Nephron progenitor cell (in vitro differentiated cells): ENCODE data around the gene VCAN.

Source experiments
- DNase-seq: peaks from one replicate; pipeline ENCODE4 v3.0.0; 2021
- H3K27ac Mint-ChIP-seq: 2 replicates; pipeline ENCODE4 v1.8.0; 2021; ENCODE audit warnings: mild to moderate bottlenecking, moderate library complexity, mixed read lengths
- H3K27me3 Mint-ChIP-seq: 2 replicates; pipeline ENCODE4 v1.8.0; 2021; ENCODE audit warnings: mild to moderate bottlenecking, low read depth, mixed read lengths; ENCODE audit not compliant: poor library complexity
- H3K36me3 Mint-ChIP-seq: 2 replicates; pipeline ENCODE4 v1.8.0; 2021; ENCODE audit warnings: low read depth, mixed read lengths
- H3K4me1 Mint-ChIP-seq: 2 replicates; pipeline ENCODE4 v1.8.0; 2021; ENCODE audit warnings: mixed read lengths
- H3K4me3 Mint-ChIP-seq: 2 replicates; pipeline ENCODE4 v1.8.0; 2021; ENCODE audit warnings: mild to moderate bottlenecking, moderate library complexity, mixed read lengths
- H3K9me3 Mint-ChIP-seq: 2 replicates; pipeline ENCODE4 v1.8.0; 2021; ENCODE audit warnings: mild to moderate bottlenecking, moderate library complexity, mixed read lengths
- TF ChIP-seq, protein P1 (sequence below): fragments of 200-600 bp; sonication (generic); IDR thresholded peaks from 2 replicates; pipeline ENCODE4 v1.5.0; 2021; ENCODE audit warnings: antibody characterized with exemption

VCAN gene

DNA sequence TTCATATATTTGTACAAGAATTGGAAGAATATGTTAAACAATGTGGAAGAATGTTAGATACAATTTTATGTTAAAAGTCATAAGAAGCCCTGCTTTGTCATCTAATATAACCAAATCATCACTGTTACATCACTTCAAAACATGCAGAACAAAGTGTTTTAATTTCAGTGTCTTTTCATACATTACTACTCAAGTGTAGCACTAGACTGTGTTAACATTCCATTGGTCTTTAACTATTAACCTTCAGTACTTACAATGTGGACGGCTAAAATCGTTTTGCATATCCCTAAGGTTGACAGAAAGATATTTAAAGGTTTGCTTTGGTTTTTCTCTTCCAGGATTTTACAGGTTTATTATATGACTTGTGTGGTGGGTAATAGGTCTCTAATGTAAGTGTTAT, 50.9 kb downstream of the VCAN start:
- TF ChIP-seq, protein P1, sequence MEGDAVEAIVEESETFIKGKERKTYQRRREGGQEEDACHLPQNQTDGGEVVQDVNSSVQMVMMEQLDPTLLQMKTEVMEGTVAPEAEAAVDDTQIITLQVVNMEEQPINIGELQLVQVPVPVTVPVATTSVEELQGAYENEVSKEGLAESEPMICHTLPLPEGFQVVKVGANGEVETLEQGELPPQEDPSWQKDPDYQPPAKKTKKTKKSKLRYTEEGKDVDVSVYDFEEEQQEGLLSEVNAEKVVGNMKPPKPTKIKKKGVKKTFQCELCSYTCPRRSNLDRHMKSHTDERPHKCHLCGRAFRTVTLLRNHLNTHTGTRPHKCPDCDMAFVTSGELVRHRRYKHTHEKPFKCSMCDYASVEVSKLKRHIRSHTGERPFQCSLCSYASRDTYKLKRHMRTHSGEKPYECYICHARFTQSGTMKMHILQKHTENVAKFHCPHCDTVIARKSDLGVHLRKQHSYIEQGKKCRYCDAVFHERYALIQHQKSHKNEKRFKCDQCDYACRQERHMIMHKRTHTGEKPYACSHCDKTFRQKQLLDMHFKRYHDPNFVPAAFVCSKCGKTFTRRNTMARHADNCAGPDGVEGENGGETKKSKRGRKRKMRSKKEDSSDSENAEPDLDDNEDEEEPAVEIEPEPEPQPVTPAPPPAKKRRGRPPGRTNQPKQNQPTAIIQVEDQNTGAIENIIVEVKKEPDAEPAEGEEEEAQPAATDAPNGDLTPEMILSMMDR = no peak
- Mint-ChIP-seq H3K36me3 (peaks cover 81% of the 10 kb centered on the region), H3K27ac (no peak overlapping the region), H3K27me3 (no peaks in the 10 kb centered on the region), H3K4me1 (no peaks in the 10 kb centered on the region), H3K9me3 (no peaks in the 10 kb centered on the region), H3K4me3 (no peak overlapping the region)
- no peak for DNase-seq

DNA sequence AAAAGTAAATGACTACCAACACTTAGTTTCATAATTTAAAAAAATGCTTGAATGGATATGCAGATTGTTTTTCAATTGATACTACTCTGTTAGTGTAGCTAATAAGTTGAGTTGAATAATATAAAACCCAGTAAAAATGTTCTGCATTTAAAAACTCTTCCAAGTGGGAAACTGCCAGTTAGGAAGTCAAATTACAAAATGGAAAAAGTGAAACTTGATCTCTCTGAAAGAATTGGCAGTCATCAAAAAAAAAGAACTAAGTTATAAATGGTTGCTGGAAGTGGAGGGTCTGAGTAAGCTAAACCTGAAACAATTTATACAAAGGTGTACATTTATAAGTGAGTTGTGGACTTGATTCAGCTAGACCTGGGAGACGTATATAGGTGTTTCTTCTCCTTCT, 52.4 kb downstream of the VCAN start:
- DNase-seq = no peak
- Mint-ChIP-seq H3K4me1 (no peaks in the 10 kb centered on the region), H3K27me3 (no peaks in the 10 kb centered on the region), H3K4me3 (no peak overlapping the region), H3K36me3 (peaks cover 72% of the 10 kb centered on the region), H3K9me3 (no peaks in the 10 kb centered on the region), H3K27ac (no peak overlapping the region)
- TF ChIP-seq, protein P1 = no peak

DNA sequence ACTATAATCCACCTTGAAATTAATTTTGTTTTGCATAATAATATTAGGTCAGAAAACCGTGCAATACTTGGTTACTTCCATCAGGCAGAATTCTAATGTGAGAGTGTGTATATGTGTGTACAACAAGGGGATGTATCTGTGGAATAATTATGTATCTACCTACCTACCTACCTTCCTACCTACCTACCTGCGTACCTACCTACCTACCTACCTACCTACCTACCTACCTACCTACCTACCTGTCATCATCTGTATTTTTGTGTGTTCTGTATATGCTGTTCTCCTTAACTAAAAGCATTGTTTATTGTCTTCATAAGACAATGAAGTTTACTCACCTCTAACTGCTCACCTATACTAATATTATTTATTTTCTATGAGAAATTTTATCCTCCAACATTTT, 52.8 kb downstream of the VCAN start:
- peaks cover 68% of the 10 kb centered on the region for H3K36me3 Mint-ChIP-seq
- DNase-seq = no peak
- no peaks in the 10 kb centered on the region for H3K4me1 Mint-ChIP-seq
- H3K27ac Mint-ChIP-seq = no peak overlapping the region
- H3K4me3 Mint-ChIP-seq = no peak overlapping the region
- H3K27me3 Mint-ChIP-seq = no peaks in the 10 kb centered on the region
- TF ChIP-seq, protein P1 = no peak
- no peaks in the 10 kb centered on the region for H3K9me3 Mint-ChIP-seq

DNA sequence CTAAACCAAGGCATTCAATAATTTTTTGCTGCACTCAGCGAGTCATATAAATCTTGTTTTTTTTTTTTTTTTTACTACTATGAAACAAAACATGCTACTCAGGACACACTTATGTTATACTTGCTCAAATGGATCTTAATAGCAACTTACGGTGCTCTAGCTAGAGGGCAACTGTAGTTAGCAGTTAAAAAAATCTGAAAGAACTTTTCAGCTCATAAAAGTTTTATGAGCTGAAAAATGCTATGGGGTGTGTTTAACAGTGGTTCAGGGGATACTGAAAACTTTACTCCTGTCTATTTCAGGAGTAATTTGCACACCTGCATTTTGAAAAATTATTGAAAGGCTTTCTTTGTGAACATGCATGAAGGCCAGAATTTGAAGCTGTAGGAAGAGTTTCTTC, 53.4 kb downstream of the VCAN start:
- Mint-ChIP-seq H3K9me3 (no peaks in the 10 kb centered on the region), H3K4me1 (no peaks in the 10 kb centered on the region), H3K4me3 (no peak overlapping the region), H3K36me3 (peaks cover 61% of the 10 kb centered on the region), H3K27me3 (no peaks in the 10 kb centered on the region), H3K27ac (no peak overlapping the region)
- DNase-seq = no peak
- TF ChIP-seq, protein P1 = no peak

DNA sequence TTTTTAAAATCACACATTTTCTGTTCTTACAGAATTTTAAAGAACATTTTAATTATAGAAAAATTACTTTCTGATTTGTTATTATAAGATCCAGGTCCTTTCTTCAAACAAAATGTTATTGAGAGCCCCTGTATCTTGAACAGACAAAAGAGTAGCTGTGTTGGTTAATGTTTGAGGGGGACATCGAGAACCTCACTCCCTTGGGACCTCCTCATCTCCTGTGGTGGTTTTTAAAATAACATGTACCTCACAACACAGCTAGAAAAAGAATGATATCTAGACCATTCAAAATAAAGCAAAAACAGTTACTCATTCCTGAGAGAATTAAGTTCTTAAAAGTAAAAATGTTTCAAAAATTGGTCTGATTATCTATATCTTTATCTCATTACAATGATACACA, 54.7 kb downstream of the VCAN start:
- no peaks in the 10 kb centered on the region for H3K9me3 Mint-ChIP-seq
- H3K4me3 Mint-ChIP-seq = no peak overlapping the region
- no peaks in the 10 kb centered on the region for H3K27me3 Mint-ChIP-seq
- TF ChIP-seq, protein P1 = no peak
- H3K27ac Mint-ChIP-seq = no peak overlapping the region
- no peaks in the 10 kb centered on the region for H3K4me1 Mint-ChIP-seq
- no peak for DNase-seq
- peaks cover 61% of the 10 kb centered on the region for H3K36me3 Mint-ChIP-seq

DNA sequence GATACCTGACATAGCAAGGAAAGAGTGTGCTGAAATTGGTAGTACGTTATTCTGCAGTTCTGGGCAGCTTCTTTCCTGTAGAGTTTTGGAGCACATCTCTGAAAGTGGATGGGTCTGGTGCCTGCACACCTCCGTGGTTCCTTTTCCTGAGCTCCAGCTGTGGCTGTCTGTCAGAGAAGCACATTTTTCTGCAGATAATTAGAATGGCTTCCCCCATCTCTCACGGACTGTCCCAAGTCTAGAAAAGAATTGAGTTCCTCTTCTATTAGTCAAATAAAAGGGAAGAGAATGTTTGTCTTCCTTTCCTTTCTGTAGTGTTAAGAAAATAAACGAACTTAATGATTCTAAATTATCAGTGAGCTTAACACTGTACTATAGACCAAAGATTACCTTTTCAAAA, 55.7 kb downstream of the VCAN start:
- Mint-ChIP-seq H3K36me3 (peaks cover 59% of the 10 kb centered on the region), H3K27me3 (no peaks in the 10 kb centered on the region), H3K4me1 (no peaks in the 10 kb centered on the region), H3K4me3 (no peak overlapping the region), H3K9me3 (no peaks in the 10 kb centered on the region), H3K27ac (no peak overlapping the region)
- TF ChIP-seq, protein P1 = no peak
- DNase-seq = no peak
